Measurements from ENCODE around the gene B4GALNT2.
"Not testable (repeated sequence)": the region's sequence is repeated elsewhere in the genome, so short reads cannot be mapped to it uniquely, and the experiment has no call there.

B4GALNT2 gene

DNA sequence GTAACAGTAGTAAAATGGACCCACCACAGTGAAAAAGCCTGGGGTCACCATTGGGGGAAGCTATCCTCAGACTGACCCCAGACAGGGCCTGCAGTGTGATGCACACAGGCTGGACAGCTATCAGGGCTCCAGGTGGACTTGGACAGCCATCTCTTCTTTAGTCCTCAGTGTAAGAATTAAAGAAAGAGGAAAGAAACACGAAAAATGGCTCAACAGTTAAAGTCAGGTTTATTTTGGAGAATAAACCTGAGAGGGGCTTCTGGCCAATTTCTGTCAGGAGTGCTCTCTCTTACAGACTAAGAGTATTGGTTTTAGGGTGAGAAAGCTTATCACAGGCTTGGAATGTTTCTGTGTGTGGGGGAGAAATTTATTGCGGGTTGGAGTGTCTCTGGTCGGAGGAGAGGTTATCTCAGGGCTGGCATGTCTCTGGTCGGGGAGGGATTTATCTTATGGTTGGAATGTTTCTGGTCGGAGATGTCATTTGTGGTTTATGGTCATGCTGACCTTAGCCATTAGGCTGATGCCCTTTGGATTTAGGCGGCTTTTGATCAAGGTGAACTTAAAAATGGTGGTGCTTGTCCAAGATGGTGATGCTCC is 10.8 kb upstream of the B4GALNT2 start:
- DNase-seq, result no peak

DNA sequence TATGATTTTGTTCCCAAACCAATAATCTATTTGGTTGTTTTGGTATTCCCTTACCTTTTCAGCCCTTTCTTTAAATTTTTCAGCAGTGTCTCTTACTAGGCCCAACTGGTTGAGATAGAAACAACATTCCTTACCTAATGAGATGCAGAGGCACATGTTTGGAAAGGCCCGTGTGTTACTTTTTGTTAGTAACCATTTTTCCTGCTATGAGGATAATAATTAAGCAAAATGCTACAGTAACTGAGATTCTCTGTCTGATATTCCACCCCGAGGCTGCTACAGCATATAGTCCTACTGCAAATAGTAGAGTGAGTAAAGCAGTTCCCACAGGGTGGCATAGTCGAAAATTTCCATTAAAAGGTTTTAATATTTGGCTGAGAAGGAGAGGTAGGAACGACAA is 10.0 kb upstream of the B4GALNT2 start:
- no peak for DNase-seq

DNA sequence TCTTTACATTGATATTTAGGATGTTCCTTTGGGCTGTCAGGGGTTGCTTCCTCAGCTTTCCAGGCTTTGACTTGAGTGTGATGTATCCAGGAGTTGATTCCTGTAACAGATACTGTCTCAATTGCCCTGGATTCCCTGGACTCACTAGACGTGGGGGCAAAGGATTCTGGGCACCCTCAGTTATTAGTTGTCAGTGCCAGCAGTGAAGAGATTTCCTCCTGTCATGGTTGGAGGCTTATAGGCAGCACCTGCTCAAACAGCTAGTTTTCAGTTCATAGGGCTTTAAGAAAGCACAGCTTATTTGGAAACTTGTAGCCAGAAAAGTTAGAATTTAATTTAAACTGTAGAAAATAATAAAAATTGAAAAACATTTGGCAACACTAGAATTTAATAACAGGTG is 9.5 kb upstream of the B4GALNT2 start:
- DNase-seq, result no peak

DNA sequence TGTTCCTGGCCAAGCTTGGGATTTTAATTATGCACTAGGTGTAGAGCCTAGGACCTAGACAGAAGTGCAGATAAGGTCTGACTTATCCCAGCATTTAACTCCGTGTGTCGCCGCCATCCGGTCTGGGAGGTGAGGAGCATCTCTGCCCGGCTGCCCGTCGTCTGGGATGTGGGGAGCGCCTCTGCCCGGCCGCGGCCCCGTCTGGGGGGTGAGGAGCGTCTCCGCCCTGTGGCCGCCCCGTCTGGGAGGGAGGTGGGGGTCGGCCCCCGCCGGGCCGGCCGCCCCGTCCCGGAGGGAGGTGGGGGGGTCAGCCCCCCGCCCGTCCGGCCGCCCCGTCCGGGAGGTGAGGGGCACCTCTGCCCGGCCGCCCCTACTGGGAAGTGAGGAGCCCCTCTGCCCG is 7.1 kb upstream of the B4GALNT2 start:
- no peak for DNase-seq

DNA sequence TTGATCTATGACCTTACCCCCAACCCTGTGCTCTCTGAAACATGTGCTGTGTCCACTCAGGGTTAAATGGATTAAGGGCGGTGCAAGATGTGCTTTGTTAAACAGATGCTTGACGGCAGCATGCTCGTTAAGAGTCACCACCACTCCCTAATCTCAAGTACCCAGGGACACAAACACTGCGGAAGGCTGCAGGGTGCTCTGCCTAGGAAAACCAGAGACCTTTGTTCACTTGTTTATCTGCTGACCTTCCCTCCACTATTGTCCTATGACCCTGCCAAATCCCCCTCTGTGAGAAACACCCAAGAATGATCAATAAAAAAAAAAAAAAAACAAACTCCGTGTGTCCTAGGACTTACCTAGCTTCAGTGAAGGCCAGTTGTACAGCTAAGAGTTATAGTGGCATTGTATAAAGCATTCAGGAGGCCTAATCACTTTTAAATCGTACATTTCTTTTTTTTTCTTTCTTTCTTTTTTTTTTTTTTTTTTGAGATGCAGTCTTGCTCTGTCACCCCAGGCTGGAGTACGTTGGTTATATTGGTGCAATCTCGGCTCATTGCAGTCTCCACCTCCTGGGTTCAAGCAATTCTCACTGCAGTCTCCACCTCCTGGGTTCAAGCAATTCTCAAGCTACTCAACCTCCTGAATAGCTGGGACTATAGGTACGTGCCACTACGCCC is 6.2 kb upstream of the B4GALNT2 start:
- not testable (repeated sequence) for DNase-seq

DNA sequence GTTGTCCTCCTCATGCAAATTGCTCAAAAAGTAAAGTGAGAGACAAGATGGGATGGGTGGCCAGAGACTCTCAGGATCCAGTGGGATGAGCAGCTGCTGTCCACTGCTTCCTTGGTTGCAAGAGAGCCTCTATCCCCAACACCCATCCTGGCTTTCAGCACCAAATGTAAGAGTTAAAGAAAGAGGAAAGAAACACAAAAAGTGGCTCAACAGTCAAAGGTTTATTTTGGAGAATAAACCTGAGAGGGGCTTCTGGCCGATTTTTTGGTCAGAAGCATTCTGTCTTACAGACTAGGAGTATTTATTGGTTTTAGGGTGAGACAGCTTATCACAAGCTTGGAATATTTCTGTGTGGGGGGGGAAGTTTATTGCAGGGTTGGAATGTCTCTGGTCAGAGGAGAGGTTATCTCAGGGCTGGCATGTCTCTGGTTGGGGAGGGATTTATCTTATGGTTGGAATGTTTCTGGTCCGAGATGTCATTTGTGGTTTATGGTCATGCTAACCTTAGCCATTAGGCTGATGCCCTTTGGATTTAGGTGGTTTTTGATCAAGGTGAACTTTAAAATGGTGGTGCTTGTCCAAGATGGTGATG is 3.1 kb upstream of the B4GALNT2 start:
- DNase-seq, result not testable (repeated sequence)

DNA sequence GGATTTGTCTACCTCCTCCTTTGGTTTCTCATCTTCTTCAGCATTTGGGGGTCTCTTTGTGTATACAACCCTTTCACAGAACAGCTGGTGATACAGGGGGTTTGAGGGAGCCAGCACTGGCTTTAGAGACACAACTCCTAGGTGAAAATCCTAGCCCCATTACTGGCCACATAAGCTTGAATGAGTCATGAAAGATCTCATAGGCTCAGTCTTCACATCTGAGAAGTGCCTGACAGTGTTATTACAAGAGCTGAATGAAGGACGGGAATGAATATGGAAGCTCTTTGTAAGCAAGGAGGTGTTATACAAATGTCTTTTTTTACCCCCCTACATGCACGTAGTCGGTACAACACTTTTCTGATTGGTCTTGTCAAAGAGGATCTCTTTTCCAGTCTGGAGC is 1.7 kb upstream of the B4GALNT2 start:
- DNase-seq, result no peak

DNA sequence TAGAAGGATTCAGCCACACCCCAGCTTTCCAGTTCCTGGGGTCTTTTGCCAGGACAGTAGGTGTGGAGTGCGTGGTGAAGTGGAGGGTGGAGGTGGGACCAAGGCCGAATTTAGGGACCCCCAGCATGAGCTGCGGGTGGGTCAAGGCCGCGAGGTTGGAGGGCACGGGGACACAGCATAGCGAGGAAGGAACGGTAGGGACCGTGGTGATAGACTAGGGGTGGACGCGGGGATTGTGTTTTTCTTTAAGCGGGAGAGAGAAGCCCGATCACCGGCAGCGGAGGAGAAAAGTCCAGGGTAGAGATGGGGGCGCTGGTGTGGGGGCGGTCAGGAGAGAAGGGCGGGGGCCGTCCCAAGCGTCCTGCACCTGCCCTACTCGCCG is 261 bp upstream of the B4GALNT2 start:
- no peak for DNase-seq

DNA sequence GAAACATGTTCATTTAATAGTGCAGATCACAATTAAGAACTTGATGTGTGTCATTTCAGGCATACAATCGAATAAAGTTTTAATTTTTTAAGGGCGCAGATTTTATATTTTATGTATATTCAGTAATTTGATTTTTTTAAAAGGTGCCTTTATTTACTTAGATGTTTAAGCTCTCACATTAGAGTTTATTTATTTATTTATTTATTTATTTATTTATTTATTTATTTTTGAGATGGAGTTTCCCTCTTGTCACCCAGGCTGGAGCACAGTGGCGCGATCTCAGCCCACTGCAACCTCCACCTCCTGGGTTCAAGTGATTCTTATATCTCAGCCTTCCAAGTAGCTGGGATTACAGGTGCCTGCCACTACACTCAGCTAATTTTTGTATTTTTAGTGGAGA is 3.8 kb downstream of the B4GALNT2 start:
- no peak for DNase-seq

DNA sequence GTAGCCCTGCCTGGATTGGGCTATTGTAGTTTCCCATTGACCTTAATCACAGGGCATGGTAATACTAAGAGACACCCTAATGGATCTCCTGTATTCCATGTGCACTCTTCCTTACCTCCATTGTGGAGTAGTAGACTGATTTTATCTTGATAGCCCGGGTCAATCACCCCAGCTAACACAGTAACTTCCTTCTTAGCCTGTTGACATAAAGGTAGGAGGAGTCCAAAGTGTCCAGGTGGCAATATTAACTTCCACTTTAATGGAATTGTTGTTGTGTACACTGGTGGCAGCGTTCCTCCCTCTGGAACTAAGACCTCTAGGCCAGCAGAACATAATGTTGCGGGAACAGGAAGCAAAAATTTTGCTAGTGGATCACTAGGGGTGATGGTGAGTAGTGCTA is 13.1 kb downstream of the B4GALNT2 start:
- DNase-seq, result not testable (repeated sequence)

DNA sequence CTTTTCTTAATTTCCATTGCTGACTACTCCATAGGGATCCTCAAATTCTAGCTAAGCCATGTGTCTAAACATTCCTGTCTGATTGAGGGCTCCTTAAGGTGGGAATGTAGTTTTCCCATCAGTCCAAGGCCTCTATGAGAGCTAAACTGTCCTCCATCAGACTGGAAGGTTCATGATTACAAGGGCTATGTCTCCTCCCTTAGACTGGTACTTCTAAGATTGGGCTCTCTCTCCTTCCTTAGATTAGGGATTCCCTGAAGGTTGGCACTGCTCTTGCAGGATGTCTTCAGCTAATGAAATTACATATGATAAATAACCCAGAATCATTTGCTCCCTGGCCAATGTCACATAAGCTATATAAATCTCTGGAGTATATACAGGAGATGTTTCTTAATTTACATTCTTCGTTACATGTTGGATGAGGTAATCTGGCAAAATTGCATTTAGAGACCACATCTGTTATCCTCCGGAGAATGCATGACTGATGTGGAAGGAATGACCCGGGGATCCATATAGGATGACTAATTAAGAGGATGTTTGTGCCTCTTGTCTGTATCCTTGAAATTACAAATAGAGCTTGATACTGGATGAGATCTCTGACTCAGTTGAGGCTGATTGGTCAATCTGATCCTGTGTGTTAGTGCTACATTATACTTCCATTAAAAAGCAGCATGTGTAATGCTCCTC is 14.2 kb downstream of the B4GALNT2 start:
- DNase-seq, result no peak

DNA sequence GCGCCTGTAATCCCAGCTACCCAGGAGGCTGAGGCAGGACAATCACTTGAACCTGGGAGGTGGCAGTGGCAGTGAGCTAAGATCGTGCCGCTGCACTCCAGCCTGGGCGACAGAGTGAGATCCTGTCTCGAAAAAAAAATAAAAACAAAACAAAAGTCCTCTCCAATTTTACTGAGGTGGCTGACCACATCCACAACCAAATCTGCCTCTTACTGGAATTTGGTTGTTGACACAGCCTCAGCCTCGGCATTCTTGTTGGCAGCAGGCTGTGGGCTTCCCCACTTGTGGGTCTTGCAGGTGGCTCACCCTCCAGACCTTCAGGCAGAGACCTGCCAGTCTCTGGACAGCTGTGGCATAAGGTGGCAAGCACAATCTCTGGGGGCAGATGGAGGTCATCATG is 15.6 kb downstream of the B4GALNT2 start:
- DNase-seq, result no peak

DNA sequence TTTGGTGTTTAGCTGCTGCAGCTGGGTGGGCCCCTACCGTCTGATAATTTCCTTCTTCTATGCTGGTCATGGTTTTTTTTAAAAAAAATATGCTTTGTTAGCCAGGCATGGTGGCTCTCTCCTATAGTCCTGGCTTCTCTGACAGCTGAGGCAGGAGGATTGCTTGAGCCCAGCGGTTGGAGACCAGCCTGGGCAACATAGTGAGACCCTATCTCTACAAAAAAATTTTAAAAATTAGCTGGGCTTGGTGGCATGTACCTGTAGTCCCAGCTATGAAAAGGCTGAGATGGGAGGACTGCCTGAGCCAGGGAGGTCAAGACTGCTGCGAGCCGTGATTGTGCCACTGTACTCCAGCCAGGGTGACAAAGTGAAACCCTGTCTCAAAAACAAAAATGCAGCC is 19.4 kb downstream of the B4GALNT2 start:
- DNase-seq, result no peak

DNA sequence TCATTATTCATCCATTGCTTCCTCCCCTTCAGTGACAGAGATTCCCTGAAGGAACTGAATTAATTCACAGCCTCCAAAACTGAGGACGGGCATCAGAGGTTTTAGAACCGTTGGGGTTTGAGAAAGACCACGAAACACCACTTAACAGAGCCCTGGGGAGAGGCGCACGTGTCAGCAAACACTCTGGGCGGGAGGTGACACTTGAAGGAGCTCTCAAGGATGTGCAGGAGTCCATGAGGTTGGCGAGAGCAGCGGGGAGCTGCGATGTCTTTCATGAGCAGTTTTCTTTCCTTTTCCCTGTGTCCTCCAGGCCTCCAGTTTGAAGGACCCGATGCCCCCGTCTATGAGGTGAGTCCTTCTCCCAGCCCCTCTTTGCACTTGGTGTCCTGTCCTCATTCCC is 23.7 kb downstream of the B4GALNT2 start:
- DNase-seq, result no peak

DNA sequence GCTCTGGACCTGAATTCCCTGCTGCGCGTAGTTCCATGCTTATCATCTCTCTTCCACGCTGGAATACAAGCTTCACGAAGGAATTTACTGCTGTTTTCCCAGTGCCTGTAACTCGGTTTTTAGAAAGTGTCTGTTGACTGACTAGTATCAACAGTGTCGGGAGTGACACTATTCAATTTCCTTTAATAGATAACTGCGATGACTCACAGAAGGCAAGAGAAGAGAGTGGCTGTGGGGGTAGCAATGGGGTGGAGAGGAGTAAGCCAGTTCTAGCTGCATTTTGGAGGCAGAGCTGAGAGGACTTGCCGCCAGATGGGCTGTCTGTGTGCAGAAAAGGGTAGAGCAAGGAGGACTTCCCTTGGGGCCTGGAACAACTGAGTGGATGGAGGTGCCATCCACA is 25.2 kb downstream of the B4GALNT2 start:
- DNase-seq, result no peak

DNA sequence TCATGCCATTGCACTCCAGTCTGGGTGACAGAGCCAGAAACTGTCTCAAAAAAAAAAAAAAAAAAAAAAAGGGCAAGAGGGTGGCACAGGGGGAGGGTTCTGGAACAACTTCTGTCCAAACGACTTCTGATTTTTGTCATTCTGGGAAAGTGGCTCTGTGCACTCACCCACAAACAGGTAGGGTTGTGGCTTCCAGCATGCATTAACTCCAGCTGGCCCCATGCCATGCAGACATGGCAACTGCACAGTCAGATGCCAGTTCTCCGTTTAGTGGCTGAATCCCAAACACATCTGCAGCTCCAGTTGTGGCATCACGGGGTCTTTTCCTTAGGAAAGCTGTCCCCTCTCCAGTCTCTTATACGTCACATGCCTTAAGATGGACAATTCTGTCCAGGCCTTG is 30.3 kb downstream of the B4GALNT2 start:
- no peak for DNase-seq

DNA sequence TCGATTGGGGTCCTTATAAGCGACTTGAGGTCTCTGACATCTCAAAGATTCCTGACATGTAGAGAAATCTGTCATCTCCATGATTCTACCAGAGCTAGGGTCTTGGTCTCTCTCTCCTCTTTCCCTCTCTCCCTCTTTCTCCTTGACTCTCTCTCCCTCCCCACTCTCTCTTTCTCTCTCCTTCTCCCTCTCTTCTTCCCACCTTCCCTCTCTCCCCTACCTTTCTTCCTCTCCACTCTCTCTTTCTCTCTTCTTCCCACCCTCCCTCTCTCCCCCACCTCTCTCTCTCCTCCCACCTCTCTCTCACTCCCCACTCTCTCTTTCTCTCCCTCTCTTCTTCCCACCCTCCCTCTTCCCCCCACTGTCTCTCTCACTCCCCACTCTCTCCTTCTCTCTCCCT is 32.6 kb downstream of the B4GALNT2 start:
- DNase-seq, result no peak

DNA sequence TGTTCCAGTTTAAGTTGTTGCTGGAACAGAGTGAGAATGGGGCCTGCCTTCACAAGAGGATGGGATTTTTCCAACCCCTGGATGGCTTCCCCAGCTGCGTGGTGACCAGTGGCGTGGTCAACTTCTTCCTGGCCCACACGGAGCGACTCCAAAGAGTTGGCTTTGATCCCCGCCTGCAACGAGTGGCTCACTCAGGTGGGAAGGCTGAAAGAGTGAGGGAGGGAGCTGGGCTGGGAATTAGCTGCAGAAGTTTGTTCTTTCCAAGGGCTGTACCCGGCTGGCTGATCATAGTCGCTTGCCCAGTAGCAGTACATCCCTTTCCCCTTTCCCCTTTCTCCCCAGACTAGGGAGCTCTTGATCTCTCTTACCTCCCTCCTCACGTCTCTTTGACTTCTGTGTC is 36.1 kb downstream of the B4GALNT2 start:
- DNase-seq, result peak; percentile 19

DNA sequence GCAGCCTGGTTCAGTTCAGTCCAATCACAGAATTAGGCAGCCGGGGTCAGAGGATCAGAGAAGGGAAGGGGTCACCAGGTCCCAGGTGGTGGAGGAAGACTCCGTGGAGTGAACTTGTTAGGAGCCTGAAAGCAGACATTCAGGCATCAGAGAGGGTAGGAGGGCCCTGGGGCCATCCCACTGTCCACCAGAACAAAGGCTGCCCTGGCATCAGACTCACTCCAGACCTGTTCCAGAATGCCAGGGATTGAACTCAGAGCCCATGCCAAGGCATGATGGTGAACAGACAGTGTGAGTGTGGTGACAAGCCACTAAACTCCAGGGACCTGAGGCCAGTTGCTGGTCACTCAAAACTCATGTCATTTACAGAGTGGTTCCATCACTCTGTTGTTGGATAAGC is 37.6 kb downstream of the B4GALNT2 start:
- peak; percentile 52 for DNase-seq

DNA sequence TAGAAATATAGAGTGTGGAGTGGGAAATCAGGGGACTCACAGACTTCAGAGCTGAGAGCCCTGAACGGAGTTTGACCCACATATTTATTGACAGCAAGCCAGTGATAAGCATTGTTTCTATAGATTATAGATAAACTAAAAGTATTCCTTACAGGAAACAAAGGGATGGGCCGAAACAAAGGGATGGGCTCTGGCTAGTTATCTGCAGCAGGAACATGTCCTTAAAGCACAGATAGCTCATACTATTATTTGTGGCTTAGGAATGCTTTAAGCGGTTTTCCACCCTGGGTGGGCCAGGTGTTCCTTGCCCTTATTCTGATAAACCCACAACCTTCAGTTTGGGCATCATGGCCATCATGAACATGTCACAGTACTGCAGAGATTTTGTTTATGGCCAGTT is 38.1 kb downstream of the B4GALNT2 start:
- not testable (repeated sequence) for DNase-seq

DNA sequence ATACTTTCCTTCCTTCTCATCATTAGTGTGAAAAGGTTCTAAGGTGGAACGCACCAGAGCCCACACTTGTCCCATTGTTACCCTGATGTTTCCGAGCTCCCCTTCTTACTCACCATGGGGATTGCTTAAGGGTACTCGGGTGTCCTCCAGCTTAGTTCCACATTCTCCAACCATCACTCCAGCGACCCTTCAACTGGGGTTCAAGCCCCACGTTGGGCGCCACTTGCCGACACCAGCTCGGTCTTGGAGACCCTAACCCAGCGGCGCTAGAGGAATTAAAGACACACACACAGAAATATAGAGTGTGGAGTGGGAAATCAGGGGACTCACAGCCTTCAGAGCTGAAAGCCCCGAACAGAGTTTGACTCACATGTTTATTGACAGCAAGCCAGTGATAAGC is 43.4 kb downstream of the B4GALNT2 start:
- peak; percentile 28 for DNase-seq

DNA sequence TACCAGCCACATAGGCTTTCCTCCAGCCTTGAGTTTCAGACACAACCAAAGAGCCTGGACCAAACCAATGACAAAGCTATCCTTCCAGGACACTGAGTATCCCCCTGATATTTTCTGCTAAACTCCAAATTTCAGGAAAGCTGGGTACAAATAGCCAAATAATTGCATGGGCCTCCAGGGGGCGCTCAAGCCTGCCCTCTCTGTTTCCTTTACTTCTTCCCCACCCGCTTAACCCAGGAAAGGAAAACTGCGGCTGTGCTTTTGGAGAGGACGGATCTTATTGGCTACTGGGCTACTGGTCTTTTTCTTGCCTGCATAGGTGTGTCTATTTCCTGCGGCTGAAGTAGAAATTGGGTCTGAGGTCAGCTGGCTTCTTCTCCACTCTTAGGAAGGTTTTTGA is 47.7 kb downstream of the B4GALNT2 start:
- DNase-seq, result peak; percentile 88

DNA sequence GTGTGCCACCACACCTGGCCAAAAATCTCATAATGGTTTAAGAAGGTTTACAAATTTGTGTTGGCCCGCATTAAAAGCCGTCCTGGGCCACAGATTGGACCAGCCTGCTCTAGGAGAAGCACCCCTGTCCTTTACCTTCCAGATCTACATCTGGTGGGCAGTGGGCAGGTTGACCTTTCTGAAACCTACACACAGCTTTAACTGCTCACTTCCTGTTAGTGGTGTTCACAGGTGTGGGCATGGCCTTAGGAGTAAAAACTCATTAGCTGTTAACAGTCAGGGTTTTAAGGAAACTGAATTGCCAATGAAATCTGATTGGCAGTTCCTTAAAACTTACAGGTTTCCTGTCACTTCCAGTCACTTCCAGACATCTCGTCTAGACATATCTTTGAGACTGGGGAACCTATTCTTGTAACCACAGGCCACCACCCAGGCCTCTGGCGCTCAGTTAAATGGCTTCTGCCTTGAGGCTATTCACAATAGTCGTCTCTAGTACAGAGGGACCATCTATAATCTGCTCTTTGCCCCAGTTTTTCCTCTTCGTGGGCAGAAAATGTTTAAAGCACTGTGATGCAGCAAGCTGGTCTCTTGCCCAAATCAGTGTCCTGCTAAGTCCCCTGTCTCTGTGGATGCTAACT is 48.5 kb downstream of the B4GALNT2 start:
- DNase-seq, result no peak

DNA sequence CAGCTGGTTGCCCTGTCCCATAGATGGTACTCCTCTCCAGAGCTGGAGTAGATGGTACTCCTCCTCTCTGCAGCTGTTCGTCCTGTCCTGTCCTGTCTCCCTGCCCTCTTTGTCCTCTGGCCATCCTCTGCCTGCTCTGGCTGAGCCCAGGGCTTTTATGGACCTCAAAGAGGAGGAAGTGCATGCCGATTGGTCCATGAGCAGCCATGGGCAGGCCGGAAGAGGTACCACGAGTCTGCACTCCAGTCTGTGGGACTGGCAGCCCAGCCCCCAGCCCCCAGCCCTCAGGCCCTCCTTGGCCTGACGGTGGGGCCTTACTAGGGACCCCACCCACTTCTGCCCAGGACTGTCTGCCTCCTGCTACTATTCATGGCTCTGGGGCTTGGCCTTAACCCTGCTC is 50.8 kb downstream of the B4GALNT2 start:
- DNase-seq, result no peak

Measured in activated effector memory CD4-positive, alpha-beta T cell treated with anti-CD3 and anti-CD28 coated beads, Interleukin-2, amount 50 U/mL, for 16 hours (primary cell).